Stimulated activated CD4-positive, alpha-beta T cell treated with anti-CD3 and anti-CD28 coated beads, Interleukin-1b, Interleukin-23, amount 100 ng/mL, for 4 hours (primary cell): ENCODE data around the gene MYT1.

Experiments used
- DNase-seq, 2 donors: peaks; one replicate each; pipeline ENCODE4 v3.0.0-alpha.2; 2020; ENCODE audit warnings: low read depth in 2 of 2

Gene MYT1

DNA sequence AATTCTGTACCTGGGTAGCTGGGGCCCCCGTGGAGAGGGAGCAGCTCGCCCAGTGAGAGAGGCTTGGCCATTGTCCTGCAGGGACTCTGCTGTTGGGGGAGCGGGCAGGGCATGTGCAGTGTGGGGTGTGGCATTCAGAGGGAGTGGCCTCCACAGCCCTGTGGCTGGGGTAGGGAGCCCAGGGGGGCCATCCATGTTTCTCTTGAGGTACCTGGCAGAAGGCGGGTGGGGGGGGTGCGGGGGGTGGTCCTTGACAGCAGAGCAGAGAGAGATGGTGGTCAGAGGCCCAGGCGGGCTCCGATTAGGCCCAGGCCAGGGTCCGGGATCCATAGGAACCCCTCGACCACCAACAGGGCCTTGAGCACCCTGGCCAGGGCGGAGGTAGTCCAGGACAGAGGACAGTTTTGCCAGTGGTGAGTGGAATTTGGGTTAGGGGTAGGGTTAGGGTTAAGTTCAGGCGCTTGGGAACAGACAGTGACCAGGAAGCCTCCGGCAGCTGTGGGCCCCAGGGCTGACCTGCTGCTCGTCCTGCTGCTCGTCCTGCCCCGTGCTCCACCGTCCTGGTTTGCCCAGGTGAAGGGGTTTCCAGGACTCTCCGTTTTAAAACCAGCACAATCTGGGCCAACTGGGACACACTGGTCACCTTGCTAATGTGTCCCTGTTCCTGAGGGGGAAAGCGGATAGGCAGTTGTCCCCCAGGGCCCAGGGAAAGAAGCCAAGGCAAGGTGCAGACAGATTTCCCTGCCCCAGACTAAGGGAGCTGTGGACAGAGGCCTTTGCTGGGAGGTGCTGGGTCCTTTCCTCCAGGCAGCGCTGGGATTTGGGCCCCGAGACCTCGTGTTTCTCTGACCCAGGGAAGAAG lies 24.8 kb upstream of the MYT1 start:
- no peak for DNase-seq

DNA sequence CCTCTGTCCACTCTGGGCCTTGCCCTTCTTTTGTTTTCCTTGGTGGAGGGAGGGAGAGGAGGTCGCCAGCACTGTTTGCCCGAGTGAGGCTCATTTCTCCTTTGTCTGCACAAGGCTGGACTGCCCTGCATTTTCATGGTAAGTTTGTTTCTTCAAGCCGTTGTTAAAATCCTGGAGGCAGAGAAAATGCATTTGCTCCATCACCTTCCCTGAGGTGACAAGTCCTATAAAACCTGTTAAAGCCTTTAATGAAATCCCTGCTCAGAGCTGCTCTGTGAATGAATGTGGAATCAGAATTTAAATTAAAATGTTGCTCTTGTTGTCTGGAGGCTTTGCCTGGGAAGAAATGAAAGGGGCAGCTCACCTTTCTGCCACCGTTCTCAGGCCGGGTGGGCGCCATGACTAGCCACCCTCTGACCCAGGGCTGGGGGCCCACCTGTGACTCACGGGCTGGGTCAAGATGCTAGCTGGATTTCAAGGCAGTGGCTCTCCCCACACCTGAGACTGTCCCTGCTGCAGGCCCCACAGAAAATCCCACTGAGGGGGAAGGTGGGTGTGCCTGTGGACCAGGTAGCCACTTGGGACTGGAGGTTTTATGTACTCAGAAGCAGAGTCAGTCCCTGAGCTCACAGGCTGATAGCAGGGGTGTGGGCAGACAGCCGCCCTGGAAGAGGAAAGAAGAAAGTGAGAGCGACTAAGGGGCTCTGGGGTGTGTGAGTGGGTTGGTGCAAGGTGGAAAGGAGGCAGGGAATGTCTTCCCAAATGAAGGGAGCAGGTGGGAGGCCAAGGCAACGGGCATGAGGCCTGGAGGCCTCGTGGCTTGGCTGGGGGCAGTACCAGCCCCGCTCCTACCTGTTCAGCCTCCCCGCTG lies 24.0 kb upstream of the MYT1 start:
- DNase-seq: no peak

DNA sequence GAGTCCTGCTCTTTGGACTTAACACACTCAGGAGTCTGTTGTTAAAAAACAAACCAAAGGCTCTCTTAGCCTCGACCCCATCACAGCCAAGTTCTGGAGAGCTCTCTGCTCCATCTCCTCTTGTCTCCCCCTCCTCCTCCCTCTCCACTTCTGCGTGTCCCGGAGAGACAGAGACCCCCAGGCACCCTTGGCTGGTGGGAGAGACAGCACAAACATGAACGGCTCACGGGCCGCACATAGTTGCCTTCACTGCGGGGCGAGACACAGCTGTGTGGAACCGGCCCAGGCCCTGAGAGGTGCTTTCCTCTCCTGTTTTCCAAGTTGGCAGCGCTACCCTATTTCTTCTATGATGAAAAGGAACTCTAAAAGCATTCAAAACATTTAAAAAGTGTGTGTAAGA lies 23.3 kb upstream of the MYT1 start:
- DNase-seq: no peak

DNA sequence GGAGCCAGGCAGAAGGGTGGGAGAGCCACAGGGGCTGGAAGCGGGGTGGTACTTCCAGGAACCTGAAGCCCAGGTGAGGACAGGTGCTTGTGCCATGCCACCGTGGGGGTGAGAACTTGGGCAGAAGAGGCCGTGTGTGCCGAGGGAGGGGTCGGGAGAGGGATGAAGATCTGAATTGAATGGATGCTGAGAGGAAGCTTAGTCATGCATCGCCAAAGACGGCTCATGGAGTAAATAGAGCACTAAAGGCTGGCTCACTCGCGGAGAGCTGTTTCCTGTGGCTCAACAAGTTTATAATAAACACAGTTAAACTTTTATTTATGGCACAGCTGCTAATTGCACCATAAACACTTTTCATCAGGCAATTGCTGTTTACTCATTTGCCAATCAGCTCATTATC lies 21.7 kb upstream of the MYT1 start:
- no peak for DNase-seq

DNA sequence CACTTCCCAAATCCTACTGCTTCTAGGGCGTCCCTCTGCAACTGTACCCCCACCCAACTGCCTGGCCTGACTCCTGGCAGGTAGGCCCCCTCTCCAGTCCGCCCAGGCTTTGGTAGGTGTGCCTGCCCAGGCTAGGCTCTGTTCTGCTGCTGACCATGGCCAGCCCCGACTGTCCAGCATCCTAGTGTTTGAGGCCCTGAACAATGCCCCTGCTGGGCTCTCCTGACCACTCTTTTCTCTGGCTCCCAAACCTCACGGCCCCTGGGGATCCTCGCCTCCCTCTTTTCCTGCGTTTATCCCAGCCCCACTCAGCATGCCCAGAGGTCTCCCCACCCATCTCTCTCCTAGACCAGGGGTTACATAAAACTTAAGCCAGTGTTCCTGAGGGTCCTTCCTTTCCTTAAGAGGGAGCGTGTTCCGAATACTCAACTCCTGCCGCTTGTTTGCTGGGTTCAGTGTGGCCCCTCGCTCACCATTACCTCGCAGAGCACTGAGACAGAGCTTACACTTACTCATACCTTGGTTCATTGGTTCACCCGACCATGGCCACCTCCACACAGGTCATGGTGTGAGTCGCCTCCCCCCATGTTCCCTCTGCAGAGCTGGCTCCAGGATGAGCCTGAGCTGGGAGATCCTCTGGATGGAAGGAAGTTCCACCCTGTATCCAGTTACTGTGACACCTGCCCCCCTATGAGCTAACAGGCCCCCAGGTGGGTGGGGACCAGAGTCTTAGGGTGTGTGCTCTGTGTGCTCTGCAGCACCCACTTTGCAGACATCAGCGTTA lies 21.0 kb upstream of the MYT1 start:
- no peak for DNase-seq

DNA sequence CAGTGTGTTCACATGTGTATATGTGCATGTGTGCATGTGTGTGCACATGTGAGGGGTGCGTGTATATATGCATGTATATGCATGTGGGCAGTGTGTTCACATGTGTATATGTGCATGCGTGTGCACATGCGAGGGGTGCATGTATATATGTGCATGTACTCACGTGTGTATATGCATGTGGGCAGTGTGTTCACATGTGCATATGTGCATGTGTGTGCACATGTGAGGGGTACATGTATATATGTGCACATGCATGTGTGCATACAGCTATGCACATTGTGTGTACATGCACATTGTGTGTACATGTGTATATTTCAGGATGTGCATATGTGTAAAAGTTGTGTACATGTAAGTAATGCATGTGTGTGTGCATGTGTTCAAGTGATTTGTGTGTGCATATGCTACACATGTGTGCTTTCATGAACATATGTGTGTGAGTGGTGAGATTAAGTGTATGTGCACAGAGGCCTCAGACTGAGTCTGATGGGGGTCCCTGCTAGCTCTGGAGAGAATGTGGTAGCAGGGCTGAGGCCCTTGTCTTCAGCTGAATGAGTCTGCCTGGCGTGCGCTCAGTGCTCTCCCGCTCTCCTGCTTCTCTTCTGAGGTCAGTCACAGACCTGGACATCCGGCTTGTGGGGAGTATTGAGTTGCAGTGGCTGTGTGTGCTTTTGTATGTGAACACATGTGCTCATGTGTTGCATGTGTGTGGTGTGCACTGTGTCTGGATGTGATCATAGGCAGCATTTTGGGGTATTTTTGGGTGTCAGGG lies 19.9 kb upstream of the MYT1 start:
- no peak for DNase-seq

DNA sequence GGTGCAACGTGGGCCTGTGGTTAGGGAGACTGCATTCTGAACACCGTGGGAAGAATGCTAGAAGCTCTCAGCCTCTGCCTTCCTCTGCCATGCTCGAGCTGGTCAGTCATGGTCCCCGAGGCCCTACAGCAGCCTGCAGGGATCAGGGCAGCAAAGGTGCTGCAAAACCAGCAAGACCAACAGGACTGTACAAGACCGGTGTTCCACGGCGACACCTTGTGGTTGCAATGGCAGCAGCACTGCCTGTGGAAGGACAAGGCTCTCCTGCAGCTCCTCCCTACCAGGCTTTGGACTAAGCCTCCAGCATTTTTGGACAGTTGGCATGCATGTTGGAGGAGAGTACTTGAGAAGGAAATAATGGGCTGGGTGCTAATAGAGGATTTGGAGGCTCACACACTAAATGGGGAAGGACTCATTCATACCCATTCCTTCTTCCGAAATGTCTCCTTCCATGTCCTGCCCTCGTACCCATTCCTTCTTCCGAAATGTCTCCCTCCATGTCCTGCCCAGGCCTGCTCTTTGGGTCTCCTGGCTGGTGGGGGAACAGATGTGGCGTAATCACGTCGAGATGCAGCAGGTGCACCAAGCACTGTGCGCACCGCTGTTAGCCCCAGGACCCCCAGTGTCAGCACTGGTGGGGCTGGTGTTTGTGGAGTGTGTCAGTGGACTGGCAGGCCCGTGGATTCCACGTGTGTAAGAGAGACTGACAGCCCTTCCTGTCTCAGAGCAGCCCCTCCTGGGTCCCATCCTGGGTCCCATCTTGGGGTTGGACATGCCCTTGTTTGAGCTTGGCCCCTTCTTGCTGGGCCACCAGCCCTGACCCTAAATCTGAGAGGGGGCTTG lies 18.6 kb upstream of the MYT1 start:
- no peak for DNase-seq

DNA sequence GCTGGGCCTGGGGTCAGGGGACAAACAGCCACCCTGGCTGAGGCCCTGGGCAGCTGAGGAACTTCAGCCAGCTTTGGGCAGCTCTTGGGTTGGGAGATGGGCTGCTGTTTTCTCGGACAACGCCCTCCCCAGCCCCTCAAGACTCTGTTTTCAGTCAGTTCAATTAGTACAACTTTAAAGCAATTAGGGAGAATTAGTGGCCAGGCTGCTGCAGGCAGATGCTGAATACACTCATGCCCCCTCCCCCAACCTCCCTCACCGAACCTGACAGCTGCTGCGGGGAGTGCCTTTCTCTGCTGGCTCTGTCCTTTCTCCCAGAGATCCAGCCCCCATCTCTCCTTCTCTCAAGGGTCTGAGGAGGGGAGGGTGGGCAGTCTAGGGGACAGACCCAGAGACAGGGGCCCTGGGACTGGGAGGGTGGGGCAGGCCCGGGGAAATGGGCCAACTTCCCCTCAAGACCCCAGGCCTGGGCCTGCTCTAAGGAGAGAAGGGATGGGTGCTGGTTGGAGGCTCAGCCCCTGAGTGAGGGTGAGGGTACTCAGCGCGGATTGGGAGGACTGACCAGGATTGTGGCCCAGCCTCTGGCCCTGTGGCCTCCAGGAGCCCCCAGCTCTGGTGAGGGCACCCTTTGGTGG lies 17.8 kb upstream of the MYT1 start:
- DNase-seq: no peak

DNA sequence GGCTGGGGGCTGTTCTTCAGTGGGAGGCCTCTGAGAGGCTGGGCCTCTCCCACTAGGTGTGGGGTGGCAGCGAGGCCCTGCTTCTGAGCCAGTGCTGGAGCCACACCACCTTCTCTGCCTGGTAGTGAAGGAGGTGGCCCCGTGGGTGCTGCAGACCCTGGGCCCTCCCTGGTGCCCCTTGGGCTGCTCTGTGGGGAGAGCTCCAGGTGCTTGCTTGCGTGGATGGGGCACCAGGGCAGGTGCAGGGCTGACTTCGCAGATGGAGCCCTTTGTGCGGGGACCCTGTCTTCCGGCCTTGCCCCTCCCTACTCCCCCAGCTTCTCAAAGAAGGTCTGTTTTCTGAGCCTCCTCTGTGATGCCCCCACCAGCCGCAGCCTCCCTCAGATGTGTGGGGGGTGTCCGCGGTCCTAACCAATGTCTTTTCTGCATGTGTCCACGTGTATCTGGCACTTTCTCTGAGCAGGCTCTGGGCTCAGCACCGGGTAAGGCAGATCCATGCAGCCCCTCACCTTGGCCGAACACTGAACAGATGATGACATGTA lies 17.2 kb upstream of the MYT1 start:
- DNase-seq: no peak

DNA sequence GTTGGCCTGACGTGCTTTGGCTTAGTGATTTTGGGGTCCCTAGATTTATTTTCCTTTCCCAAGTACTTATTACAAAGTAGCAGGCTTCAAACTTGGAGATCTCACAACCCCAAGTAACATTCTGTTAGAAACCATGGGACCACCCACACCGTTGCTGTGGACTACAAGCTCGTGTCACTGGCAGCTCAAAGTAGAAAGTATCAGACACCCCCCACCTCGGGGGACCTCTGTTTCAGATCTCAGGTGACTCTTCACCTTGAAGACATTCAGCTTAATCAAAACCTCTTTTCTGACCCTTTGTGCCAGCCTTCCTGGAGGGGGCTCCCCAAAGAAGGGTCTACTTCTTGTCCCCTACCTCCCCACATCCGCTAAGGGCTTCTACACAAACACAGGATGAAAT lies 15.7 kb upstream of the MYT1 start:
- no peak for DNase-seq

DNA sequence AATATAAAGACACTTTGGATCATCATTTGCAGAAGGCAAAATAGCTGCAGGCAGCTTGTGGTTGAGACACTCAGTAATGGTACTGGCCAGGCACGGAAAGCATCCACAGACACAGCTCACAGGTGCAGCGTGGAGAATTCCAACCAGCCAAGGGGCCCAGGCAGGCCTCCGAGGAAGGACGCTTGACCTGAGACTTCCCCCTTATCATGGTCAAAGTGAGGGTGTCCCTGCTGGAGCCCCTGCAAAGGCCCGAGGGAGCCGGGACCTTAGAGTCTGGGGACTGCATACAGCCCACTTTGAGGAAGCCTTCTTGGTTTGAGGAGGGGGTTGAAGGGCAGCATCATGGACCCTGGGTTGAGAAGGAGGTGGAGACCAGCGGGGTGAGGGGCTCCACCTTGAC lies 15.1 kb upstream of the MYT1 start:
- DNase-seq: no peak

DNA sequence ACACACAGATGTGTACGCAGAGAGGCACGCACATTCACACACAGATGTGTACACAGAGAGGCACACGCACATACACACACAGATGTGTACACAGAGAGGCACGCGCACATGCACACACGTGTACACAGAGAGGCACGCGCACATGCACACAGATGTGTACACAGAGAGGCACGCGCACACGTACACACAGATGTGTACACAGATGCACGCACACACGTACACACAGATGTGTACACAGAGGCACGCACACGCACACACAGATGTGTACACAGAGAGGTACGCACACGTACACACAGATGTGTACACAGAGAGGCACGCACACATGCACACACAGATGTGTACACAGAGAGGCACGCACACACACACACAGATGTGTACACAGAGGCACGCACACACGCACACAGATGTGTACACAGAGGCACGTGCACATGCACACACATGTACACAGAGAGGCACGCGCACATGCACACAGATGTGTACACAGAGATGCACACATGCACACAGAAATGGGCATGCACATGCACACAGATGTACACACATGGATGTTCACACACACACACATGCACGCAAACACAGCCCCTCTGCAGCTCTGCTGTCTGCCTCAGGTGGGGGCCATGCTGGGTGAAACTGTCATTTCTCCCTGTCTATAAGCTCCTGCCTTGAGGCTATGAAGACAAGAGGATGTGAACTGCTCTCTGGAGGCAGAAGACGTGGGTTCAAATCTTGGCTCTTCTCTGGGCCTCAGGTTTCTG lies 14.3 kb upstream of the MYT1 start:
- DNase-seq: no peak

DNA sequence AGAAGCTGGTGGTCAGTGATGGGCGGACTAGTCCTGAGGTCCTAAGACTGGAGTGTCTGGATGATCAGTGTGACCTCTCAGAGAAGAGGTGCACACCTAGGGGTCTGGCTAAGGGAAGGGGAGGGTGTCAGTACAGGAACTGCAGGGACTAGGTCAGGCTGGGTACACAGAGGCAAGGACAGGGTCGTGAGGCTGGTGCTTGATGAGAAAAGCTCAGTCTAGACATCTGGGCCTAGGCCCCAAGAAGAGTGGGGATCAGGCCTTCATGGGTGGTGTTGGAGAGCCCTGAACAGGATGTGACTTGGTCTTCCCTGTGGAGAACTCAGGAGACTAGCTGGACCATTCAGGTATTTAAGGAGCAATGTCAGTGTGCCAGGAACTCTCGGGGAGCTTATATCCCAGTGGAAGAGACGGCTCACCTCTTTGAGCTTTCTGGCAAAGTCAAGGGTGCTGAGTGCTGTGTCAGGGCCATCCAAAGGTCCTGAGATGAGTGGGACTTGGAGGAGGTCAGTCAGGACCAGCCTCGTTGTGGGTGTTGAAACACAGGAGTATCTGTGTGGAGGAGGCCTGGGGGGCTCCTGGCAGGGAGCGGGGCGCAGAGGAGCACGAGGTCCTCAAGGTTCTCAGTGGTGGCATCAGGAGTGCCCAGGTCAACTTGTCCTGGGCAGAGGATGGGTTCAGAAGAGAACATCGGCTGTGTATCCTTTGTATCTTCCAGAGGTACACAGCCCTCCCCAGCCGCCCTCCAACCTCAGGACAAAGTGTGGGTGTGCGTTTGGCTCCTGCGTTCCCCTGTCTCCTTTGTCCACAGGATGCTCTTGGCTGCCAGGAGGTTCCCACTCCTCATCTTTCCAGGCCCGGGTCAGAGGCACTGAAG lies 13.3 kb upstream of the MYT1 start:
- DNase-seq: no peak

DNA sequence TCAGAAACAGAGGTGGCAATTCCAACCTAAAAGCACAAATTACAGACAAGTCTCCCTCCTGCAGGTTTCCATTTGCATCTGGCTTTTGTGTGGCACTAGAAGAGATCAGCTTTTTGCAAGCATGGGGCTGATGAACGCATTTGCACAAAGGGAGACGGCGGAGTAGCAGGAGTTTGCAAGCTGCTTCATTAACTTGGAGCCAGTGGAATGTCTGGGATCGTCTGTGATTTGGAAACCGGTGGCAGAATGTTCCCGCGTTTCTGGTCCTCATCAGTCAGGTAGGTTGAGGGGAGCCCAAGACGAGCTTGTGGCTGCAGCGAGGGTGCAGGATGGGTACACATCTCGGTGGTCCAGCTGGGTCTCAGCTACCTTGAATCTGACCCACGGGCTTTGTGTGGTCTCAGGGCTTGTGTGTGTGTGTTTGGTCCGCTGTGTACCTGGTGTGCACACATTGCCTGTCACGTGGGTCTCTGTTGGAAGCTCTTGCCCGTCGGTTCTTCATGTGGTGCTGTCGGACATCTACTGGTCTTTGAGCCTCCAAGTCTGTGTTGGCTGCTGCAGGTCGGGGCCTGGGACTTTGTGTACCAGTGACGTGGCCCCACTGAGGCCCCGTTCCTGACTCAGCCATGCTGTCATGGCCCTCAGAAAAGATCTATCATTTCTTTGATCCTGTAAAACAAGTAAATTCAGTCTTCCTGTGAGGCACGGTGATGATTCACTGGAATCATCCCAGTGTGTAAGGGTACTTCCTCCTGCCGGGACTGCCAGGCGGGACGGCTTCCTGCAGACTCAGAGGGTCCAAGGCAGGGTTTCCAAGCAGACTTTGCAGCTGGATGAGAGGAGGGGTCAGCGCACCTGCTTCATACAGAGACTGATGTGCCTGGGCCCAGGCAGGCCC lies 12.4 kb upstream of the MYT1 start:
- DNase-seq: no peak

DNA sequence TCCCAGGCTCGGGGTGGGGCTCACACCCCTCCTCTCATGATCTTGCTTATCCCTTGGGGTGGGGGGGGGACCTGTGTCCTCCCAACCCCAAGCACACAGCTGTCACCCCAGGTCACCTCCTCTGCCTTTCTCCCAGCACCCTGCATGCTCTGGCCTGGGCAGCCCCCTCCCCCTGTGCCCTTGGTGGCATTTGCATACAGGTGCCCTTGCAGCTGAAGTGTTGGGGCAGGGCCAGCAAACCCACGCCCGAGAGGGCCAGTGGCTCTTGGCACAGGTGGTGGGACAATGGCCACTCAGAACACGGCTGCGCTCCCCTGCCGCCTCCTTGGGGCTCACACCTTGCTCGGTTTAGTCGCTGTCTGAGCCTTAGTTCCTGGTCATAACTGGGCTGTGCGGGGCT lies 11.3 kb upstream of the MYT1 start:
- no peak for DNase-seq

DNA sequence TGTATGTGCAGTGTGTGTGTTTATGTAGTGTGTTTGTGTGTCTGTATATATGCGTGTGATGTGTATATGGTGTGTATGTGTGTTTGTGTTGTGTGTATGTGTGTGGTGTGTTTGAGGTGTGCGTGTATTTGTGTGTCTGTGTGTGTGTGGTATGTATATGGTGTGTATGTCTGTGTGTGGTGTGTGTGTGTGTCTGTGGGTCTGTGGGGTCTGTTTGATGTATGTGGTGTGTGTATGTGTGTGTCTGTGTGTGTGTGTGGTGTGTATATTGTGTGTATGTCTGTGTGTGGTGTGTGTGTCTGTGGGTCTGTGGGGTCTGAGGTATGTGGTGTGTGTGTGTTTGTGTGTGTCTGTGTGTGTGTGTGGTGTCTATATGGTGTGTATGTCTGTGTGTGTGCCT lies 10.8 kb upstream of the MYT1 start:
- no peak for DNase-seq
